ENCODE data around the gene BRS3.
"Not testable (repeated sequence)": the region's sequence is repeated elsewhere in the genome, so short reads cannot be mapped to it uniquely, and the experiment has no call there.

Gene BRS3

GRCh38 chrX:136487647-136488046 lies at the start of gene BRS3:
TSS of gene BRS3 (plus strand) at chrX:136487947. CDS start at chrX:136488115, 168 bp downstream.
- DNase-seq: no peak

GRCh38 chrX:136438192-136438591 lies 49.6 kb upstream of the BRS3 start:
- no peak for DNase-seq

GRCh38 chrX:136445674-136446073 lies 42.1 kb upstream of the BRS3 start:
- not testable (repeated sequence) for DNase-seq

GRCh38 chrX:136446208-136446607 lies 41.5 kb upstream of the BRS3 start:
- no peak for DNase-seq

- DNase-seq: no peak
Measured at GRCh38 chrX:136447308-136447707, 40.4 kb upstream of the BRS3 start.

DNA sequence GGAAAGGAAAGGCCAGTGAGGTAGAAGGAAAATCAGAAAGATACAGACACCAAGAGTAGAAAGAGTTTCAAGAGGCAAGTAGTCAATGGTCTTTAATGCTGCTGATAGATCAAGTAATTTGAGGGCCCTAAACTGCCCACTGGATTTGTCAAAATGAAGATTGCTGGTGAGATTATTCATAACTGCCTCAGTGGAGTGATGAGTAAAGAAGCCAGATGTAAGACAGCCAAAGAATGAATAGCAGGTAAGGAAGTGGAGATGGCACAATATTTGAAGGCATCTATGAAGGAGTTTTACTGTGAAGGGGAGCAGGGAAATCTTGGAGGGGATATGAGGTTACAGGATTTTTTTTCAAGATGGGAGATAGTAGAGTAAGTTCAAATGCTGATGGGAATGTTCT lies 39.8 kb upstream of the BRS3 start:
- no peak for DNase-seq

DNA sequence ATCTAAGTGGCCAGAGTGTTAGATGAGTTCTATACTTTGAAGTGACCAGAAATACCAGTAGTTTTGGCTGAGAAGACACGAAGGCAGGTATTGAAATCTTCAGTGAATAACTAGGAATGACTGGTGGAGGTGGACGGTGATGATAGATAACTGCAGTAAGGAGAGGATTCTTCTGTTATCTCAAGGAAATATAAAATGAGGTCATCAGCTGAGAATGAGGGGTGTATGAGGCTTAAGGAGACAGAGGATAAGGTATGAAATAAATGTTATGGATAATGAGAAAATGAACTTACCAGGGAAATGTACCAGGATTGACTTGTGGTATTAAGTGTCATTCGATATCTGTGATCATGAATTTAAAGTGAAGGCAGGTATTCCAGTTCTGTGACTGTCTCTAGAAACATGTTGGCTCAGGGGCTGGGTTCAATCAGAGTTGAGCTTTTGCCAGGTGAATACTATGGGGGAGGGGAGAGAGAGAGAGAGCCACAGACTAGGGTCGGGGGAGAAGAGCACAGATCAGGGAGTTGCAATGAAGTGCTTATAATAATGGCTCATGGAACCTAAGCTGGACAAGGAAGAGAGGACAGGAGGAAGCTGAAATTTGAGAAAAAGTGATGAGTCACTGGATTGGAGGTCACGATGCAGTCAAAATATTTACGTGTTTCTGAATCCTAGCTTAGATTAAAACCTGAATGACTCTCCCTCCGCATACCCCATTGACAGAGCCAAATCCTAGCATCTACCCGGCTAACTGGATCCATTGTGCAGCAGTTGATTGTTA lies 37.5 kb upstream of the BRS3 start:
- DNase-seq: no peak

- no peak for DNase-seq
Measured at GRCh38 chrX:136452614-136453013, 35.1 kb upstream of the BRS3 start.

- DNase-seq: no peak
Measured at GRCh38 chrX:136453114-136453513, 34.6 kb upstream of the BRS3 start.

- DNase-seq: no peak
Measured at GRCh38 chrX:136453771-136454170, 34.0 kb upstream of the BRS3 start.

DNA sequence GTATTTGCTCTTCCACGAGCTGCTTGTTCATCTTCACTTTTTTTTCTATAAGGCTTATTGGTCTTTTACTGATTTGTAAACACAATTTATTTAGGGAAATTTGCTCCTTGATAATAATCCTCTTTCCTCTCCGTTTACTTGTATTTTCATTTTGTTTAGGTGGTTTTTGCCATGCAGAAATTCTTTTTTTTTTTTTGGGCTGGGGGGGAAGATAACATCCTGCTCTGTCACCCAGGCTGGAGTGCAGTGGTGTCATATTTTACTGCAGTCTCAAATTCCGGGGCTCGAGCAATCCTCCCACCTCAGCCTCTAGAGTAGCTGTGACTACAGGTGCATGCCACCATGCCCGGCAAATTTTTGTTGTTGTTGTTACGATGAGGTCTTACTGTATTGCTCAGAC lies 31.6 kb upstream of the BRS3 start:
- no peak for DNase-seq

DNA sequence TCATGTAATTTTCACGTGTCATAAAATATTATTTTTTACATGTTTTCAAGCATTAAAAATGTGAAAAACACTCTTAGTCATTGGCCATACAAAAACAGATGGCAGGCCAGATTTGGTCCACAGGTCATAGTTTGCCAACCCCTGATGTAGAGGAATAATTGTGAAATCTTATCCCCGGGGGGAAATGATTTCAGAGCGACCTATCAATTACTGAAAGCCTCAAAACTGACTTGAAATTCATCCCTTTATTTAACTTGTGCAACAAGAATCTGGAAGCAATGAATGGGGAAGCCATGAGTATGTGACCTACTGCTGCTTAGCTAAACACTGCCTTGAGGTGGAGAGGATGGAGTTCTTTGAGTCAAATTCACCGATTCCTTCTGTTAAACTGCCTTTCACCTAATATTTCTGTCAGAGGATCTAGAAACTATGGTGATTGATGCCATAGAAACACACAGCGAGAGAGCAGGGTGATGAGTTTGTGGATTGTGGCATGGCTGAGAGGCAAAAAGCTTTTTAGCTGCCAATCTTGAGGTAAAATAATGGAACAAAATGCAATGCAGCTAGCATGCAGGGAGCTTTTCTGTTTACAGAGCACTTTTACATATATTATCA lies 30.3 kb upstream of the BRS3 start:
- DNase-seq: no peak

GRCh38 chrX:136464589-136464988 lies 23.2 kb upstream of the BRS3 start:
- DNase-seq: no peak

DNA sequence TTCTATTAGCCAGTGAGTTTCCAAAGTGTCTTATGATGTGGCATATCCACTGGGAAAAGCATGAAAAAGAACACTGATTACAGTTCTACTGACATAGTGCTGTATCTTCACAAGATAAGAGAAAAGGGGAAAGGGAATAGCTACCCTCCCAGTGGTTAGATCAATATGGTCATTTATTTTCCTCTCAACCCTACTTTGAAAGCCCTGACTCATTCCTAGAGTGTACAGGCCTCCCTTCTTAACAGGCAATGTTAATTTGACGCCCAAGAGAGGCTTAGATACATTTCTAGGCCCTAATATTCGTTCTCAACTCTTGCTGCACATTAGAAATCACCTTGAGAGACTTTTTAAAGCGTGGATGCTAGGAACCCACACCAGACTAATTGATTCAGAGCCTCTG lies 20.4 kb upstream of the BRS3 start:
- DNase-seq: no peak

DNA sequence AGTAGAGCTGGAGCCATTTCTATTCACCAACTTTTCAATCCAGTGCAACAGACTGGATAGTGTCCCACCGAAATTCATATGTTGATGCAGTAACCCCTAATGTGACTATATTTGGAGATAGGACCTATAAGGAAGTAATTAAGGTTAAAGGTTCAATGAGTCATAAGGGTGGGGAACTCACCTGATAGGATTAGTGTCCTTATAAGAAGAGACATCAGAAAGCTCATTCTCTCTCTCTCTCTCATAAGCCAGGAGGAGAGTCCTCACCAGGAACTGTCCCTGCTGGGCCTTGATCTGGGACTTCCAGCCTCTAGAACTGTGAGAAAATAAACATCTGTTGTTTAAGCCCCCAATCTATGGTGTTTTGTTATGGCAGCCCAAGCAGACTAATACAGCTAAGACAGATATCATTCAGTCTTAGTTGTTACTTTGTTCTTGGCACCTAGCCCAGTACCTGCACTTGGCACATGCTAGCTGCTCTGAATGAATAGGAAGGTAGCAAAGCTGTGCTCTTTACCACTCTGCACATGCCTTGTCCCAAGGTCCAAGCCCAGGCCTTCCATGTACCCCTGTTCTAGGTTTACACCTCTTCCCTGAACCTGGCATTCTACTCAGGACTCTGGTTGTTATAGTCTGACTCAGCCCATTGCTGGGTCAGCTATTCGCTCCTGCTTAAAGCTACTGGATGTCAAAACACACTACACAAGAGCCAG lies 19.2 kb upstream of the BRS3 start:
- no peak for DNase-seq

GRCh38 chrX:136473663-136474062 lies 14.1 kb upstream of the BRS3 start:
- no peak for DNase-seq

GRCh38 chrX:136475236-136475635 lies 12.5 kb upstream of the BRS3 start:
- DNase-seq: no peak

GRCh38 chrX:136476501-136476900 lies 11.2 kb upstream of the BRS3 start:
- DNase-seq: no peak

DNA sequence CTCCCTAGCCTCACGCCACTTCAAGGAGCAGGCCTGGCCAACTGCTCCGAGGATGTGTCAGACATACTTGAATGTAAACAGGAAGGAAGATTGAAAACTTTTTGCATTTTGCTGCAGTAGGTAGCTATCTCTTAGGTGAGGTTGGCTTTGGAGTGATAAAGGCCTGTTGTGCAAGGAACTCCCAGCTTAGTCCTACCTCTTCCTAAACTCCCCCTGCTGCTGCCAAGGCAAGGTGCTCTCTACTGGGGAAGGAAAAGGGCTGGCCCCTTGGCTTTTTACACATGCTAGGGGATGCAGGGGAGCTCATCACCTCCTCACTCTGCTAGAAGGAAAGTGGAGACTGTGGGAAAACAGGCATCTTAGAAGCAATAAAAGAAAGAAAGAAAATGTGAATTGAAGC lies 10.7 kb upstream of the BRS3 start:
- DNase-seq: no peak

- no peak for DNase-seq
Measured at GRCh38 chrX:136480383-136480782, 7.4 kb upstream of the BRS3 start.

DNA sequence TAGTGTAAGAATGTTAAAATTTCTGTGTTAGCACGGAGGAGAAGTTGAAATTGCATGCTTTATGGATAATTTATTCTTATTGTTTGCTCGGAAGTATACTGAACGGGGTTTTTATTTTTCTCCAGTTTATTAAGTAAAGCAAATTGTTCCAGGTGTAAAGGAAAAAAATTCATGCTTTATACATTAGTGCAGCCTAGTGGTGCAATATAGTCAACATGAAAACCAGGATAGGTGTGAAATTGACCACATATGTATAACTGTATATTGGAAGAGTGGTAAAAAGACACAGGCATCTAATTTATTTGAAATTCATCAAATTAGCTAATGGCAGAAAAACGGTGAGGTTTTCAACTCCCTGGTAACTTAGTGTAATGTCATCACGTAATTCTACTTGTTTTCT lies 959 bp downstream of the BRS3 start:
- DNase-seq: no peak

DNA sequence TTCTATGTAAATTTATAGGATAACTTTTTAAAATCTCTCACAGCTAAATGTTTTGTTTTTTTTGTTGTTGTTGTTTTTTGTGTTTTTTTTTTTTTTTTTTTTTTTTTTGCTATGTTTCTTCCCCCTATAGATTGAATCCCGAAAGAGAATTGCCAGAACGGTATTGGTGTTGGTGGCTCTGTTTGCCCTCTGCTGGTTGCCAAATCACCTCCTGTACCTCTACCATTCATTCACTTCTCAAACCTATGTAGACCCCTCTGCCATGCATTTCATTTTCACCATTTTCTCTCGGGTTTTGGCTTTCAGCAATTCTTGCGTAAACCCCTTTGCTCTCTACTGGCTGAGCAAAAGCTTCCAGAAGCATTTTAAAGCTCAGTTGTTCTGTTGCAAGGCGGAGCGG lies 4.1 kb downstream of the BRS3 start:
- DNase-seq: no peak

DNA sequence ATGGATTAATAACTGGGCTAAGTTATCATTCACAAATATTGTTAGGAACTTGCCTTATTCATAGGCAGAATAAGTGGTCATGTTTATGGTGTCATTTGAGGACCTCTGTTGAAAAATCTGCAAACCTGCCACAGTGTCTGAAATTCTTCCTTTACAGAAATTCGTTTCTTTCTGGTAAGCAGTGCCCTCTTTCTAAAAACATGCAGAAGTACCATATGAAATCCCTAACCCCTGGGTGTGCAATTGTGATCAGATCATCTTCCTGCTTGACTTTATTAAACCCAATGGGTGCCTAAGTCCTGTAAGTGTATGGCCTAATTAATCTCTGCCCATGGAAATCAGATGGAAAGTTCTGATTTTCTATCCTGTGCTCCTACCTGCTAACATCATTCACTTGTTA lies 5.3 kb downstream of the BRS3 start:
- no peak for DNase-seq

GRCh38 chrX:136495043-136495442 lies 7.3 kb downstream of the BRS3 start:
- no peak for DNase-seq
